Endodermal cell (in vitro differentiated cells): ENCODE results near the gene ST3GAL4. TPM values are rescaled to one million over a fixed set of nuclear protein-coding genes. Genes with fewer than 3 reads are reported as not detected.

ENCODE experiments used
- DNase-seq: peaks from one replicate; pipeline ENCODE4 v3.0.0-alpha.2; 2017
- H3K27ac ChIP-seq: 2 replicates; pipeline ENCODE4 v1.5.1; 2013; ENCODE audit warnings: mild to moderate bottlenecking, low read depth, low read length, moderate library complexity
- H3K27me3 ChIP-seq: 2 replicates; pipeline ENCODE4 v1.6.1; 2013; ENCODE audit warnings: mild to moderate bottlenecking, low read length, moderate library complexity; ENCODE audit not compliant: insufficient read depth, control insufficient read depth, poor library complexity, severe bottlenecking
- H3K36me3 ChIP-seq: 2 replicates; pipeline ENCODE4 v1.7.0; 2013; ENCODE audit warnings: mild to moderate bottlenecking, low read length, moderate library complexity; ENCODE audit not compliant: control insufficient read depth, insufficient read depth
- H3K4me1 ChIP-seq: one replicate; pipeline ENCODE4 v1.7.0; 2013; ENCODE audit warnings: low read length; ENCODE audit not compliant: control insufficient read depth, insufficient read depth
- H3K4me3 ChIP-seq: 2 replicates; pipeline ENCODE4 v1.5.1; 2013; ENCODE audit warnings: mild to moderate bottlenecking, low read length, moderate library complexity
- H3K9ac ChIP-seq: 2 replicates; pipeline ENCODE4 v1.6.1; 2013; ENCODE audit warnings: mild to moderate bottlenecking, low read length, moderate library complexity; ENCODE audit not compliant: poor library complexity, severe bottlenecking; ENCODE audit errors: extremely low read depth
- H3K9me3 ChIP-seq: 2 replicates; pipeline ENCODE4 v1.6.1; 2013; ENCODE audit warnings: mild to moderate bottlenecking, low read length, moderate library complexity; ENCODE audit not compliant: control insufficient read depth
- H3K27ac Mint-ChIP-seq: 2 replicates; pipeline ENCODE4 v1.8.0; 2020; ENCODE audit warnings: mixed read lengths
- H3K27me3 Mint-ChIP-seq: 2 replicates; pipeline ENCODE4 v1.8.0; 2021; ENCODE audit warnings: mild to moderate bottlenecking, mixed read lengths; ENCODE audit not compliant: insufficient read depth
- H3K36me3 Mint-ChIP-seq: 2 replicates; pipeline ENCODE4 v1.8.0; 2020; ENCODE audit warnings: low read depth, mixed read lengths
- H3K4me1 Mint-ChIP-seq: 2 replicates; pipeline ENCODE4 v1.8.0; 2020; ENCODE audit warnings: mixed read lengths
- H3K4me3 Mint-ChIP-seq: 2 replicates; pipeline ENCODE4 v1.8.0; 2020; ENCODE audit warnings: mild to moderate bottlenecking, moderate library complexity, mixed read lengths
- H3K9me3 Mint-ChIP-seq: 2 replicates; pipeline ENCODE4 v1.8.0; 2020; ENCODE audit warnings: mild to moderate bottlenecking, mixed read lengths
- WGBS, 2 experiments: methylation state at CpG; one replicate each; pipeline versions ENCODE4 v1.1.5 to v1.1.7; 2013; ENCODE audit warnings: missing lambda C conversion rate in 2 of 2, mixed read lengths in 1 of 2; ENCODE audit not compliant: insufficient coverage in 1 of 2, insufficient read length in 1 of 2; 5-methylcytosine and 5-hydroxymethylcytosine counted together
- total RNA-seq, 2 donors: library from RNA; stranded (reverse); fragmentation: NEBNext Ultra II Directional in 1 of 2; extraction: Animal tissue kit (Norgen Biotek cat#: 25700) in 1 of 2; gene quantifications; 2 replicates in 1 of 2; 3 replicates in 1 of 2; pipeline ENCODE4 v1.2.1, GENCODE V29; 2021
- TF ChIP-seq, protein P1 (sequence below): fragments of 200-600 bp; sonication (generic); conservative IDR thresholded peaks from 2 replicates; pipeline ENCODE4 v1.5.0; 2021; ENCODE audit warnings: antibody characterized with exemption, mild to moderate bottlenecking

Gene ST3GAL4
- total RNA-seq, 2 donors from 2014 or later = 16.5 to 21.5 TPM

- peak overlapping the region; percentile 70 for H3K27ac Mint-ChIP-seq
- TF ChIP-seq, protein P1, sequence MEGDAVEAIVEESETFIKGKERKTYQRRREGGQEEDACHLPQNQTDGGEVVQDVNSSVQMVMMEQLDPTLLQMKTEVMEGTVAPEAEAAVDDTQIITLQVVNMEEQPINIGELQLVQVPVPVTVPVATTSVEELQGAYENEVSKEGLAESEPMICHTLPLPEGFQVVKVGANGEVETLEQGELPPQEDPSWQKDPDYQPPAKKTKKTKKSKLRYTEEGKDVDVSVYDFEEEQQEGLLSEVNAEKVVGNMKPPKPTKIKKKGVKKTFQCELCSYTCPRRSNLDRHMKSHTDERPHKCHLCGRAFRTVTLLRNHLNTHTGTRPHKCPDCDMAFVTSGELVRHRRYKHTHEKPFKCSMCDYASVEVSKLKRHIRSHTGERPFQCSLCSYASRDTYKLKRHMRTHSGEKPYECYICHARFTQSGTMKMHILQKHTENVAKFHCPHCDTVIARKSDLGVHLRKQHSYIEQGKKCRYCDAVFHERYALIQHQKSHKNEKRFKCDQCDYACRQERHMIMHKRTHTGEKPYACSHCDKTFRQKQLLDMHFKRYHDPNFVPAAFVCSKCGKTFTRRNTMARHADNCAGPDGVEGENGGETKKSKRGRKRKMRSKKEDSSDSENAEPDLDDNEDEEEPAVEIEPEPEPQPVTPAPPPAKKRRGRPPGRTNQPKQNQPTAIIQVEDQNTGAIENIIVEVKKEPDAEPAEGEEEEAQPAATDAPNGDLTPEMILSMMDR = no peak
- Histone ChIP-seq H3K9me3 (no peaks in the 10 kb centered on the region), H3K4me3 (no peak overlapping the region), H3K9ac (no peak overlapping the region), H3K36me3 (no peaks in the 10 kb centered on the region), H3K27ac (no peak overlapping the region), H3K27me3 (no peaks in the 10 kb centered on the region), H3K4me1 (peaks cover 33% of the 10 kb centered on the region)
- no peaks in the 10 kb centered on the region for H3K9me3 Mint-ChIP-seq
- no peak overlapping the region for H3K4me3 Mint-ChIP-seq
- H3K27me3 Mint-ChIP-seq = no peaks in the 10 kb centered on the region
- peaks cover 17% of the 10 kb centered on the region for H3K36me3 Mint-ChIP-seq
- H3K4me1 Mint-ChIP-seq = peaks cover 59% of the 10 kb centered on the region
- WGBS, 2 experiments = 92 to 93% methylated on average over 11 to 17 of the region's 17 CpGs
- no peak for DNase-seq
Observed at GRCh38 chr11:126347751-126348668, 7.5 kb upstream of the ST3GAL4 start.

- Histone ChIP-seq H3K9me3 (no peaks in the 10 kb centered on the region), H3K27me3 (no peaks in the 10 kb centered on the region), H3K36me3 (no peaks in the 10 kb centered on the region), H3K4me3 (no peak overlapping the region), H3K9ac (no peak overlapping the region), H3K4me1 (peaks cover 38% of the 10 kb centered on the region), H3K27ac (no peak overlapping the region)
- H3K4me1 Mint-ChIP-seq = peaks cover 69% of the 10 kb centered on the region
- no peaks in the 10 kb centered on the region for H3K27me3 Mint-ChIP-seq
- peak overlapping the region; percentile 5 for H3K27ac Mint-ChIP-seq
- no peak overlapping the region for H3K4me3 Mint-ChIP-seq
- DNase-seq = no peak
- TF ChIP-seq, protein P1 = no peak
- H3K36me3 Mint-ChIP-seq = peaks cover 17% of the 10 kb centered on the region
- no peaks in the 10 kb centered on the region for H3K9me3 Mint-ChIP-seq
- WGBS, 2 experiments = 90 to 91% methylated on average over 8 of the region's 8 CpGs
Observed at GRCh38 chr11:126348806-126349582, 6.5 kb upstream of the ST3GAL4 start.

- Mint-ChIP-seq H3K9me3 (no peaks in the 10 kb centered on the region), H3K27ac (no peak overlapping the region), H3K27me3 (no peaks in the 10 kb centered on the region), H3K4me1 (peaks cover 57% of the 10 kb centered on the region), H3K4me3 (no peak overlapping the region), H3K36me3 (peaks cover 17% of the 10 kb centered on the region)
- WGBS, 2 experiments = 84 to 93% methylated on average over 5 of the region's 5 CpGs
- TF ChIP-seq, protein P1 = no peak
- H3K36me3 ChIP-seq = no peaks in the 10 kb centered on the region
- no peak overlapping the region for H3K27ac ChIP-seq
- DNase-seq = no peak
- no peaks in the 10 kb centered on the region for H3K27me3 ChIP-seq
- no peak overlapping the region for H3K4me3 ChIP-seq
- no peak overlapping the region for H3K9ac ChIP-seq
- H3K4me1 ChIP-seq = peaks cover 24% of the 10 kb centered on the region
- no peaks in the 10 kb centered on the region for H3K9me3 ChIP-seq
Observed at GRCh38 chr11:126350836-126351235, 4.7 kb upstream of the ST3GAL4 start.
